Measurements from ENCODE around the gene TAF1B.

The TAF1B gene

GRCh38 chr2:9808334-9809063 lies 34.8 kb upstream of the TAF1B start:
- DNase-seq (ENCODE audit: low read depth): no peak

GRCh38 chr2:9809064-9809356 lies 34.3 kb upstream of the TAF1B start:
- DNase-seq (ENCODE audit: low read depth): no peak

DNA sequence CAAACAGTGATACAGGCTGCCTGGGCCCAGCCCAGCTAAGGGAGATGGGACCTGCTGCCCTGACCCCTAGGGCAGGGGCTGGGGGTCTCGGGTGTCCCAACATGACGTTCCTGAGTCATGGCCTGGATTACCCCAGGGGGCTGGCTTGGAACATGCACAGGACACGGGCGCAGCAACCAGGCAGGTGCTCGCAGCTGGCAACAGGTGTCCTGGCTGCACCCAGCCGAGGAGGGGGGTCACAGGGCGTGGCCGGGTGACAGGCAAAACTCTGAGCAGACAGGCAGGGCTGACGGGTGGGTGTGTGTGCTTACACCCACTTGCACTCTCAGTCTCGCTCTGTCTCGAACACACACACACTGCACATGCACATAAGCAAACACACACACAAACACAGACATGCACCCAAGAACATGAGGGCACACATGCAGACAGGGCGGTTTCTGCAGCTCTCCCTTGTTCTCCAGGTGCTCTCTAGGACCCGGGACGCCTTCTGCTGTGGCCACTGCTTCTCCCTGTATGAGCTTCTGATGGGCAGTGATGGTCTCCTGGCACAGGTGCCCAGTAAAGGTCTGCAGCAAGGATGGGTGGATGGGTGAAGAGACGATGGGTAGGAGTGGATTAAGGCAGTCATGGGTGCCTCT lies 33.7 kb upstream of the TAF1B start:
- no peak for DNase-seq (ENCODE audit: low read depth)

GRCh38 chr2:9811216-9811615 lies 32.1 kb upstream of the TAF1B start:
- no peak for DNase-seq (ENCODE audit: low read depth)

GRCh38 chr2:9811679-9812511 lies 31.4 kb upstream of the TAF1B start:
- DNase-seq (ENCODE audit: low read depth): no peak

DNA sequence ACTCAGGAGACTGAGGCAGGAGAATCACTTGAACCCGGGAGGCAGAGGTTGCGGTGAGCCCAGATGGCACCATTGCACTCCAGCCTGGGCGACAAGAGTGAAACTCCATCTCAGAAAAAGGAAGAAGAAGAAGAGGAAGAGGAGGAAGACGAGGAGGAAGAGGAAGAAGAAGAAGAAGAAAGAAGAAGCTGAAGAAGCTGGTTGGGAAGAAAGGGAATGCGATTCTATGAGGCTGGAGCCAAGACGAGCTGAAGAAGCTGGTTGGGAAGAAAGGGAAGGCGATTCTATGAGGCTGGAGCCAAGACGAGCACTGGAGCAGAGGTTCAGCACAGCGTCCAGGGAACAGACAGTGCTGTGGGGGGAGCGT lies 30.3 kb upstream of the TAF1B start:
- no peak for DNase-seq (ENCODE audit: low read depth)

- DNase-seq (ENCODE audit: low read depth): no peak
These were observed 29.8 kb upstream of the TAF1B start for GRCh38 chr2:9813312-9814128.

- no peak for DNase-seq (ENCODE audit: low read depth)
These were observed 29.0 kb upstream of the TAF1B start for GRCh38 chr2:9814129-9814868.

DNA sequence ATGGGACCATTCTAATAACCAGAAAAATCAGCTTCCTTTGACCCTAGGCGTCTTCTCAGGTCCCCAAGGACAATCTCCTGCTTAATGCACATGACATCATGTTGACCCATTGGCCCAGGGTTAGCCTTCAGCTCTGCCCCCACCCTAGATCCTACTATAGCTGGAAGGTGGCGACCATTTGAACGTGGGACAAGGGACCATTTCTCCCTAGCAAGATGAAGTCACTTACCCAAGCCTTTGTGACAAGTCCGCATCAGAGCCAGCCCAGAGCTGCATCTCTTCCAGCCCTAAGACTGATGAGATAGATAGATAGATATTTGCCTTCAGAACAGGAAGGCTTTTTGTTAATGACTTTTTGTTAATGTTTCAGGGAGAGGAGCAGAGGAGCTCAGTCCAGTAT lies 28.2 kb upstream of the TAF1B start:
- DNase-seq (ENCODE audit: low read depth): no peak

DNA sequence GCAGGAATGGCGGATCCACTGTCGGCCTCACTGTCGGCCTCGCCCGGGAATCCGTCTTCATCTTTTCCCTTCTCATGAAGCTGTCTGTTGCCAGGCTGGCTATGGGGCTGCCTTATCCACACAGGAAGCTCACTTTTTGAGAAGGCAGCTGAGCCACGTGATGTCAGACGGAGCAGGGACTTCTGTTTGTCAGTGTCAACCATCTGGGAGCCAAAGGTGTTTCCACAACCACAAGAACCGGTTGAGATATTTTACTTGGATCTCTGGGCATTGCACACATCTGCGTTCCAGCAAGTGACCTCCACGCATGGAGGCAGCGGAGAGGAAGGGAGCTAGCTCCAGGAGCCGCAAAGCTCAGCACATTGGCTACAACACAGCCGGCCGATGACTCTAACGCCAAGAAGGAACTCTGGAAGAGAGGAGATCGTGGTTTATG lies 27.4 kb upstream of the TAF1B start:
- no peak for DNase-seq (ENCODE audit: low read depth)

DNA sequence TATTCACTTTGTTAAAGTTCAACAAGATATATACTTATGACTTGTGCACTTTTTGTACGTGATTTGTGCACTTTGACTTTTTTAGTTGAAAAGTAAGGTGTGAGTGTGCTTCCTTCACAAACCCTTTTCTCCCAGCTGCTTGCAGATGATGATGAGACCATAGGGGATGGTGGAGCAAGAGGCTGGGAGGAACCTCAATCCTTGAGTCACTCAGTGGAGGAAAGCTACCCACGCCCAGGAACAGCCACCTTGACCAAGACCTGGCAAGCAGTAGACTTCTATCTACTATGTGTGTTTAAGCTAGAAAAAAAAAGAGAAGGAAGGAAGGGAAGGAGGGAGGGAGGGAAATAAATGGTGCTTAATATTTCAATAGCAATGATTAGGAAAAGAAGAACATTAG lies 25.2 kb upstream of the TAF1B start:
- no peak for DNase-seq (ENCODE audit: low read depth)

DNA sequence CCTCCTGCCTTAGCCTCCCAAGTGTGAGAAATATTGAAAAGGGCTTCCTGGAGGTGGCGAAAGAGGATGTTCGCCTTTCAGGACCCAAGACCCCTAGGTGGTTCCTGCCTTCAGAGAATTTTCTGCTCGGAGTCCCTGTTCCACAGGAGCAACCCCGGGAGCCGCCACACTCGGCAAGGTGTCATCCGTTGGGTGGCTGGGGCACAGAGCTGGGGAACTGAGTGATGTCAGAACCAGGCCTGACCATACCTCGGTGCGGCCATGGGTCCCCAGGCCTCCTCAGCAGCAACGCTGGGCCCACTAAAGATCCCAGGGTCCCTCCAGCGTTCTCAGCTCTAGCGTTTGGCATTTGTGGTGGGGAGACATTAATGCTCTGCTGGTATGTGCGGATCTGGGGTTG lies 23.7 kb upstream of the TAF1B start:
- no peak for DNase-seq (ENCODE audit: low read depth)

DNA sequence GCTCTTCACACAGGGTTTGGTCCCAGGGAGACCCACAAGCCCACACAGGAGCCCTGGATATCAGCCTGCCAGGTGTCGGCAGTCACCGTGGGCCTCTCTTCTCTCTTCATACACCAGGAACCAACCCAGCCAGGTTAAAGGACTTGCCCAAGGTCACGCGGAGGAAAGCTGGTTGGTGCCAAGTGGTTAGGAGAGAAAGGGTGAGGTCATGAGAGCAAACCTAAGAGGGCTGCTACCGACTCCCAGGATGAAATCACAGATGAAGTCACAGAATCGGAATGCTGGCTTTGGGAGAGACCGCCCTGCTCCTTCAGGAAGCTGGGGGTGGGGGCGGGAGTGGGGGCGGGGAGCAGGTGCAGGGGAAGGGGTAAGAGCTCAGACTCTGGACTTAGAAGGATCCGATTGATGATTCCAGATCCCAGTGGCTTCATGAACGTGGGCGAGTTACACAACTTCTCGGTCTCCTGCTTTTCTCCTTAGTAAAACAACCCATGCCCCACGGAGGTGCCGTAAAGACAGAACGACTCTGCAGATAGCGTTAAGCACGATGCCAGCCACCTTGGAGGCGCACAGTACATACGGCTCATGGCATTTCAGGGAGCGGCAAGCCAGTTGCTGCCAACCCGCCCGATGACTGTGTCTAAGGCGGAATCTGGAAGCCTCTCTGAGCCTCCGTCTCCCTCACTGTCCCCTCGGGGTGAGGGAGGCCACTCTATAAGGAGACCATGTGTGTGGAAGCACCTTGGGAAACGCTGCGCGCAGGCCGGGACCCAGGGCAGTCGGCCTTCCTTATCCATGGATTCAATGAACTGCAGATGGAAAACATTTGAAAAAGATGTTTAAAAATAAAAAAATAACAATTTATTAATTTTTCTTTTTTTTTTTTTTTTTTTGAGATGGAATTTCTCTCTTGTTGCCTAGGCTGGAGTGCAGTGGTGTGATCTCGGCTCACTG lies 23.0 kb upstream of the TAF1B start:
- DNase-seq (ENCODE audit: low read depth): no peak

DNA sequence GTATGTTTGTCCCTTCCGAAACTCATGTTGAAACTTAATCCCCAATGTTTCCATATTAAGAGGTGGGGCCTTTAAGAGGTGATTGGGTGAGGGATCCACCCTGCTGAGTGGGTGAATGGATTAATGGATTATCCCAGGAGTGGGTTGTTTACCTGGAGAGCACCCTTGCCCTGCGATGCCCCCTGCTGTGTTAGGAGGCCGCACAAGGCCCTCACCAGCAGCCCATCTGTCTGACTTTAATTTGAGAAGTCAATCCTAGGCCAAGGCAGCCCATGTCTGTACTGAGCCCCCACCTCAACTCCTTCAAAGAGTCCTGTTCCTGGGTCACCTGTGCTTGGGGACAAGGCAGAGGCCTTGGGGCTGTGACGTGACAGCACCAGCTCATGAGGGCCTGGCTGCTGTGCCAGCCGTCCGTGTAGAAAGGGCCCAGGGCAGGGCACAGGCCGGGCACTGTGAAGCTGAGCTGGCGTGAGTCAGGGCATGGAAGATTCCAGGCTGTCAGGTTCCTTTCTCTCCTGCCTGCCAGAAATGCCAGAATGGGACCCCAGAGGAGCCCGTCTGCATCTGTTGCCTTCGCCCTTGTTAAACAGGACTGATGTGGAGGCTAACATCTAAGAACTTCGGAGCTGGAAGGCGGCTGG lies 21.3 kb upstream of the TAF1B start:
- DNase-seq (ENCODE audit: low read depth): no peak

DNA sequence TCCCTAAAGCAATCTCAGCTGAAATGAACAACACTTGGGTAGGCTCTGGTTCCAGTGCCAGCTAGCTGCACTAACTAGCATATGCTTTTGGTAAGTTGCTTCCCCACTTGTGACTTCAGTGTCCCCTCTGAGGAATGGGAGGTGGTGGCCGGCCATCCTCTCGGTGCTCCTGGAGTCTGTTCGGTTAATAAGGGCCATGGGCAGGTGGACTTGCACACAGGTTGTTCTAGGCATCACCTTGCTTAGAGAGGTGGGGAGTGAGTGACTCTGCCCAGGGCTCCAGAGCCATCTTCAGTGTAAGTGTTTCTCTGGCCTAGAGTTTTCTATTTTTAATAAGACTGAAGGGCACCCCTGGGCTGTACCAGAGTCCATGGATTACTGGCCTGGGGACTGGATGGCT lies 18.8 kb upstream of the TAF1B start:
- DNase-seq (ENCODE audit: low read depth): no peak

DNA sequence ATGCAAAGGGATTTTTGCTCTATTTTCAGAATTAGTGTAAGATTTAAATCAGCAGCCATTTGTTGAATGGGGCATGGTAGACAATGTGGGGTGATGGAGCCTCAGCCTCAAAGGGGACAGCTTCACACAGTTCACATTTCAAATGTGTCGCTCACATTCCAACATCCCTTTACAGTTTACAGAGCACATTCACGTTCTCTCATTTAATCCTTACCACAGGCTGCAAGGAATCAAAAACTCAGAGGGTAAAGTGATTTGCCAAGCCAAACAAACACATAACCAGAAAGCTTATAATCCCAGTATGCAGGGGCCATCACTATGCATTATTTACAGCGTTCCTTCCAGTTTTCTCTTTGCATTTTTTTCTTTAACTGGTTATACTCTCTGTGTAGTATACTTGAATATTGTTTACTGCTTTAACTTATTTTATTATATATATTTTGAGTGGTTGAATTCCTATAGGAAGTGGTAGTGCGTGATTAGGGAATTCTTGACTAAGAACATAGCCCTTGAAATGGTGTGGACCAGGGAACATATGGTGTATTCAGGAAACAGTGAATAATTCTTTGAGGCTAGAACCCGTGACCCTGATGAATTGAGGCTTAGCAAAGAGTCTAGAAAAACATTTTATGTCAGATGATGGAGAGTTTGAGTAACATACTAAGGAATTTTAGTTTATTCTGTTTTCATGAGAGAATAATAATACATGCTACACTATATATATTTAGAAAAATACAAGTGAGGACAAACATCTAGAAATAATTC lies 18.1 kb upstream of the TAF1B start:
- DNase-seq (ENCODE audit: low read depth): no peak

GRCh38 chr2:9826208-9826607 lies 17.1 kb upstream of the TAF1B start:
- DNase-seq (ENCODE audit: low read depth): no peak

DNA sequence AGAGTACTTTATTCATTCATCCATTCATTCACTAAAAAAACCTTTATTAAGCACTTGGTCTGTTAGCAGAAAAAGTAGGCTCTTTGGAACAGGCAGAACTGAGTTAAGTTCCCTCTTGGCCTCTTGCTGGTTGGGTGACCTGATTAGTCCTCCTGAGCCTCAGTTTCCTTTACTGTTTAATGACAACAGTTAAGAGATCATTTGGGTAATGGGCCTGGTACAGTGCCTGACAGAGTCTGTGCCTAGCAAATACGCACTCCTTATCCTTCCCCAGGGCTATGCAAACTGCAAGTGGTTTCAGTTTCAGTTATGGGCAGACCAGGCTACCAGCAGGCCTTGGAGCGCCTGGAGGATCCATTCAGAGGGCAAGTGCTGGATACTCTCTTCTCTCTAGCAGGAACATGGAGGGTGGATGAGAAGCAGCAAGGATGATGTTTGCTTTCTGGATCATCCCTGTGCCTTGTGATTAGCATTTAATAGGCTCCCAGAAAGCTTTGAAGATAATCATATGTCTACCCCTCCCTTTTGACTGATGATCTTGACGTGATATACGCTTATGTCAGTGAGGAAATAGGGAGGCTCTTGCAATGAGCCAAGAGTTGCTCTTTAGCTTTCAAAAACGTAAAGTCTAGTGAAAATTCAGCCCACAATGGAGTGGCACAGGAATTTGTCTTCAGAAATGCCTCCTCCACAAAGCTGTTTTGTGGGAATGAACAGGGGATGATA lies 12.4 kb upstream of the TAF1B start:
- DNase-seq (ENCODE audit: low read depth): no peak

- DNase-seq (ENCODE audit: low read depth): no peak
These were observed 11.6 kb upstream of the TAF1B start for GRCh38 chr2:9831670-9832069.
